ENCODE results near the gene CR1L. TPM values are rescaled to one million over a fixed set of nuclear protein-coding genes. Genes with fewer than 3 reads are reported as not detected.
"Not testable (repeated sequence)": the region's sequence is repeated elsewhere in the genome, so short reads cannot be mapped to it uniquely, and the experiment has no call there.

CR1L gene
- total RNA-seq, 2 donors from 2014 or later = not detected

DNA sequence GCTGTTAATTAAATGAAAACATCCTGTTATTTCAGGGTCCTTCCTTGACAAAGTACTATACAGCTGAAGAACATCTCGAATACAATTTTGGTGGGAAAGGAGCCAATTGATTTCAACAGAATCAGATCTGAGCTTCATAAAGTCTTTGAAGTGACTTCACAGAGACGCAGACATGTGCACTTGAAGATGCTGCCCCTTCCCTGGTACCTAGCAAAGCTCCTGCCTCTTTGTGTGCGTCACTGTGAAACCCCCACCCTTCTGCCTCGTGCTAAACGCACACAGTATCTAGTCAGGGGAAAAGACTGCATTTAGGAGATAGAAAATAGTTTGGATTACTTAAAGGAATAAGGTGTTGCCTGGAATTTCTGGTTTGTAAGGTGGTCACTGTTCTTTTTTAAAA, 5.6 kb upstream of the CR1L start:
- H3K27ac ChIP-seq; H3K4me1 ChIP-seq; DNase-seq; H3K36me3 ChIP-seq (replicated peaks in 1 of 2; ENCODE audit: insufficient read depth in 1 of 2, low read depth in 2 of 2); H3K27me3 ChIP-seq; H3K9me3 ChIP-seq; H3K4me3 ChIP-seq; intact Hi-C loops (cut with DNase I); ATAC-seq: not testable (repeated sequence)
- 63% methylated on average over 5 of the region's 5 CpGs for WGBS, 2 donors

DNA sequence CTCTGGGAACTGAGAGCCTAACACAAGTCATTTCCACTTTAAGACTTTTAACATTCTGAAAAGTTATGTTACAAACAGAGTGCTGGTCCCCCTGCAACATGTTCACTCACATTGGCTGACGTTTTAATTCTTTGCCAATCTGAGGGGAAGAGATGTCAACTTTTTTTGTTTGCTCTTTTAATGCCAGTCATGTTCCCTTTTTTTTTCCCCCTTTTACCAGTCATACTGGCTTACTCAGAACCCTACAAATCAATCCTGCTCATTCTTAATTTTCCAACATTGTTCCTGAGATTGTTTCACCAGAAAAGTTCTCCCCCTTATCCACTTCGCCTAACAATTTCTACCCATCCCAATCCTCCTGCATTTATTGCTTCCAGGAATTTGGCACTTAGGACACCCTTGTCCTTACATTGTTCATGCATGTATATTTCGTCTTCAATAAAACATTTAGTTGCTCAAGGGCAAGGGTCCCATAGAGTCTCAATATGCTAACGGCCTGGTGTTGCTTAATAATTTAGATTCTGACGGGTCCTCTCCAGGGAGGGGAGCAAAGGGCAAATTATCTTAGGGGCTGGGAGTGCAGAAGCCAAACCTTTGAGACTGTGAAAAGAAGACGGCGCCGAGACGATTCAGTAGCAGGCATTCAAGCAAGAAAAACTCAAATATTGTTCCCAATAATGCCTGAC, 624 bp upstream of the CR1L start:
- no peaks in the 10 kb centered on the region for H3K36me3 ChIP-seq (replicated peaks in 1 of 2; ENCODE audit: insufficient read depth in 1 of 2, low read depth in 2 of 2)
- intact Hi-C loops (cut with DNase I) = no loop called here
- no peak overlapping the region for H3K4me3 ChIP-seq
- DNase-seq (no peak), ATAC-seq (peak; percentile 14)
- H3K27me3 ChIP-seq = no peaks in the 10 kb centered on the region
- no peak for TF ChIP-seq POLR2A (IDR thresholded peaks at IDR 0.05)
- TF ChIP-seq, protein P1, sequence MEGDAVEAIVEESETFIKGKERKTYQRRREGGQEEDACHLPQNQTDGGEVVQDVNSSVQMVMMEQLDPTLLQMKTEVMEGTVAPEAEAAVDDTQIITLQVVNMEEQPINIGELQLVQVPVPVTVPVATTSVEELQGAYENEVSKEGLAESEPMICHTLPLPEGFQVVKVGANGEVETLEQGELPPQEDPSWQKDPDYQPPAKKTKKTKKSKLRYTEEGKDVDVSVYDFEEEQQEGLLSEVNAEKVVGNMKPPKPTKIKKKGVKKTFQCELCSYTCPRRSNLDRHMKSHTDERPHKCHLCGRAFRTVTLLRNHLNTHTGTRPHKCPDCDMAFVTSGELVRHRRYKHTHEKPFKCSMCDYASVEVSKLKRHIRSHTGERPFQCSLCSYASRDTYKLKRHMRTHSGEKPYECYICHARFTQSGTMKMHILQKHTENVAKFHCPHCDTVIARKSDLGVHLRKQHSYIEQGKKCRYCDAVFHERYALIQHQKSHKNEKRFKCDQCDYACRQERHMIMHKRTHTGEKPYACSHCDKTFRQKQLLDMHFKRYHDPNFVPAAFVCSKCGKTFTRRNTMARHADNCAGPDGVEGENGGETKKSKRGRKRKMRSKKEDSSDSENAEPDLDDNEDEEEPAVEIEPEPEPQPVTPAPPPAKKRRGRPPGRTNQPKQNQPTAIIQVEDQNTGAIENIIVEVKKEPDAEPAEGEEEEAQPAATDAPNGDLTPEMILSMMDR (IDR thresholded peaks at IDR 0.05) = no peak
- 23 to 27% methylated on average over 9 of the region's 9 CpGs for WGBS, 2 donors
- H3K9me3 ChIP-seq = no peaks in the 10 kb centered on the region
- H3K4me1 ChIP-seq = peaks cover 24% of the 10 kb centered on the region
- H3K27ac ChIP-seq = no peak overlapping the region

DNA sequence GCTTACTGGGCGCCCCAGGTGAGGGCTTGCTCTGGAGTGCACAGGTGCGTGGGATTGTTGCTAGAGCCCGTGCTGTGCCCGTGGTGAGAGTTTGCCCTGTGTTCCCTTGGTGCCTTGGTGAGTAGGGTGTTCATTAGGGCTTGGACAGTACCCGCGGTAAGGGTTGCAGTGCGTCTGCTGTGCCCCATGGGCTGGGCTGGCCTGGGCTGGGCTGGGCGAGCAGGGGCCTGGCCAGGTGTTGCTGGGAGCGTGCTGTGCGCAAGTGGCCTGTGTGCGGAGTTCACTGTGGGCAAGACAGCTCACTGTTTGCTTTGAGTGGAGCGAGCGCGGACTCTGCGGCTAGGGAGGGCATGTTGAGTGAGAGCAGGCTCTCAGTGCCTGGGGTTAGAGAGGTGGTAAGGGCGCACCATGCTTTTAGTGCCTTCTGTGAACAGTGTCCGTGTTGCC, 725 bp downstream of the CR1L start:
- intact Hi-C loops (cut with DNase I) = no loop called here
- ATAC-seq = no peak
- DNase-seq = no peak
- no peak overlapping the region for H3K4me3 ChIP-seq
- H3K4me1 ChIP-seq = peaks cover 24% of the 10 kb centered on the region
- no peak for TF ChIP-seq POLR2A (IDR thresholded peaks at IDR 0.05)
- TF ChIP-seq, protein P1 (IDR thresholded peaks at IDR 0.05) = no peak
- no peak overlapping the region for H3K27ac ChIP-seq
- H3K9me3 ChIP-seq = no peaks in the 10 kb centered on the region
- no peaks in the 10 kb centered on the region for H3K36me3 ChIP-seq (replicated peaks in 1 of 2; ENCODE audit: insufficient read depth in 1 of 2, low read depth in 2 of 2)
- H3K27me3 ChIP-seq = no peaks in the 10 kb centered on the region
- 79 to 81% methylated on average over 9 to 17 of the region's 17 CpGs for WGBS, 2 donors

DNA sequence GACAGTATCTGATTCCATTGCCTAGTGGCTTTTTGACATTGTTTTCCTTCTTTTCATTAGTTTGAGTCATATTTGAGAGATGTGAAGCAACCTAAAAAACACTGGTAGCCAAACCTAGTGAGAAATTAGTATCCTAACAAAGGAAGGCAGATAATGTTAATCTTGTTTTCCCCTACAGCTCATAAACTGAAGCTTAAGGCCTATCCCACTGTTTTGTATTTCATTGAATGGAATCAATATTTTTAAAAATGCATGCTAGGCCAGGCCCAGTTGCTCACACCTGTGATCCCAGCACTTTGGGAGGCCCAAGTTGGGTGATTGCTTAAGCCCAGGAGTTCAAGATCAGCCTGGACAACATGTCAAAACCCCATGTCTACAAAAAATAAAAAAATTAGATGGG, 1.2 kb downstream of the CR1L start:
- TF ChIP-seq POLR2A (IDR thresholded peaks at IDR 0.05) = no peak
- TF ChIP-seq, protein P1 (IDR thresholded peaks at IDR 0.05) = no peak
- DNase-seq (no peak), ATAC-seq (no peak)
- intact Hi-C loops (cut with DNase I) = no loop called here
- Histone ChIP-seq H3K4me3 (no peak overlapping the region), H3K36me3 (replicated peaks in 1 of 2; ENCODE audit: insufficient read depth in 1 of 2, low read depth in 2 of 2) (no peaks in the 10 kb centered on the region), H3K27me3 (no peaks in the 10 kb centered on the region), H3K9me3 (no peaks in the 10 kb centered on the region), H3K4me1 (peaks cover 24% of the 10 kb centered on the region), H3K27ac (no peak overlapping the region)

DNA sequence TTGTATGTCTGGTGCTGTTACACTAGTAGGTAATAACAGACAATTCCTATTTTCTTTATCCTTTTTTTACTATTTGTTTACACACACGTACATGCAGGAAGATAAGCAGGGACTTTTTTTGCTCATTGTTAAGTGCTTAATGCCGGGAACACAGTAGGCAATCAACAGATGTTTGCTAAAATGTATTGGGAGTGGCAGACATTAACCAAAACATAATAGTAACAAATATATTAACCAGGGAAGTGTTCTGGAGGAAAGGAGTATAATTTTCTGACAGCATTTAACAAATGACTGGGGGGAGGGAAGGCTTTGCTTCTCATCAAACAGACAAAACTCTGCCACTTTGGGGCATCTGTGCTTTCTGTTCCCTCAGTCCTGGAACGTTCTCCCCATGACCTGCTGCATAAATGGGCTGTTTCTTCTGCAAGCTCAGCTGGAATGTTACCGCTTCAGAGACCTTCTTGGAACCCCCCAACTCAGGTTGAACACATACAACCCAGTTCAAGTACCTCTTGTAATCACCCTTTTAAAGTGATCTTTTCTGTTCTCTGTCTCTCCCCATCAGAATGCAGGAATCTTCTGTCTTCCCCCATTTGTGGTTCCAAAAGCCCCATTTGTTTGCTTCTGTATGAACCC, 2.1 kb downstream of the CR1L start:
- Histone ChIP-seq H3K4me3 (no peak overlapping the region), H3K27me3 (no peaks in the 10 kb centered on the region), H3K9me3 (no peaks in the 10 kb centered on the region), H3K36me3 (replicated peaks in 1 of 2; ENCODE audit: insufficient read depth in 1 of 2, low read depth in 2 of 2) (no peaks in the 10 kb centered on the region), H3K4me1 (peaks cover 24% of the 10 kb centered on the region), H3K27ac (no peak overlapping the region)
- 47 to 49% methylated on average over 4 of the region's 4 CpGs for WGBS, 2 donors
- ATAC-seq (no peak), DNase-seq (no peak)
- intact Hi-C loops (cut with DNase I) = no loop called here
- TF ChIP-seq POLR2A (IDR thresholded peaks at IDR 0.05) = no peak
